Adrenal gland (tissue), 5 donors: ENCODE measurements around the gene INTS6L.
"Not testable (repeated sequence)": the region's sequence is repeated elsewhere in the genome, so short reads cannot be mapped to it uniquely, and the experiment has no call there.

Experiments used
- CTCF ChIP-seq, 6 experiments: fragments of 450-650 bp in 4 of 6; fragments of 200-600 bp in 2 of 6; sonication (generic) in 1 of 6; IDR thresholded peaks; 1 replicate in 5 of 6; 2 replicates in 1 of 6; pipeline versions ENCODE4 v1.5.1 to v1.8.0; 2016 to 2021; ENCODE audit warnings: antibody characterized with exemption in 6 of 6, mild to moderate bottlenecking in 2 of 6, moderate library complexity in 1 of 6
- POLR2A ChIP-seq, 2 donors: fragments of 450-650 bp; IDR thresholded peaks; one replicate each; pipeline ENCODE4 v1.6.1; 2017; ENCODE audit warnings: antibody characterized with exemption in 2 of 2, mild to moderate bottlenecking in 2 of 2, moderate library complexity in 1 of 2
- donor health status: DM: no; HTN: no; CAD: no.

- not testable (repeated sequence) for TF ChIP-seq CTCF, POLR2A (IDR thresholded peaks at IDR 0.05)
Measured at GRCh38 chrX:135594049-135594448, 73.6 kb downstream of the INTS6L start.
